ENCODE results near the gene KLF16. TPM values are rescaled to one million over a fixed set of nuclear protein-coding genes. Genes with fewer than 3 reads are reported as not detected.
A peak's percentile ranks its signal among the peaks of the same experiment; 100 is the strongest.

The KLF16 gene
- total and polyA plus RNA-seq, 9 of the 15 experiments (the other 6 are each of a cell fraction or from before 2014, with no cell fraction given): 0.04 to 60.4 (median 6.8) TPM

DNA sequence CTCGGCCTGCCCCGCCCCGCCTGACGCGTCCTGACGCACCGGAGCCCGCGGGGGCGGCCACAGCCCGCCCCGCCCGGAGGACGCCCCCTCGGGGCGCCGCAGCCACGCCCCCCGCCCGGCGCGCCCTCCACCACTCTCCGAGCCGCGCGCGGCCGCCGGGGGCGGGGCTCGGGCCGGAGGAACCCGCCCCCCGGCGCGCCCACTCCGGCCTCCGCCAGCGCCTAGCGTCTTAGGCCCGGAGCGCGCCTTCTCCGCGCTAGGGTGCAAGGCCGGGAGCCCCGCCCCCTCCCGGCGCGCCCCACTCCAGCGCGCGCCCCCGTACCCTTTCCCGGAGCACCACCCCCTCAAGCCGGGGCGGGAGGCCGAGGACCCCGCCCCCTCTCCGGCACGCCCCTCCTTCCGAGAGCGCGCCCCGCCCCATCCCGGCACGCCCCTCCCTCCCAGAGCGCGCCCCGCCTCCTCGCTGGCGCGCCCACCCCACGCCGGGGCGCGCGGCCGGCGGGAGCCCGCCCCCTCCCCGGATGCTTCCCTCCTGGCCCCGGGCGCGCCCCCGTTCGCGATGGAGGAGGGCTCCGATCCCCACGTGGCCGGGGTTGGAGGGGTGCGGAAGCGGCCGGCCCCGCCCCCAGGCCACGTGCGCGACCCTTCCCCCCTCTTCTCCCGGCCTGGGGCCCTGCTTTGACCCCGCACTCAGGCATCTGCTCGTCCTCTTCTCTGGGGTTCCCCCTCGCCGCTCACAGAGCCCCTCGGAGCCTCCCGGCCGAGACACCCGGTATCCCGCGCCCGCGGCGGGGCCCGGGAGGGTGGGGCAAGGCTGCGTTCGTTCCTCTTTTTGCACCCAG, 480 bp upstream of the KLF16 start (continued):
- peak in 2 of 3 experiments; percentile 61 to 62 for TF ChIP-seq YY1 (IDR thresholded peaks at IDR 0.05; ENCODE audit: borderline replicate concordance in 1 of 3, control insufficient read depth in 1 of 3, extremely low read depth in 1 of 3, insufficient read depth in 3 of 3, insufficient read length in 1 of 3, insufficient replicate concordance in 2 of 3, low read depth in 1 of 3, low read length in 2 of 3)
- TF ChIP-seq MAFF (IDR thresholded peaks at IDR 0.05; ENCODE audit: low read length): no peak
- peak; percentile 86 for TF ChIP-seq BHLHE40 (IDR thresholded peaks at IDR 0.05; ENCODE audit: low read length)
- peak; percentile 96 for TF ChIP-seq HDAC2 (IDR thresholded peaks at IDR 0.05)
- TF ChIP-seq FIP1L1 (IDR thresholded peaks at IDR 0.05; ENCODE audit: low read depth, low read length, poor library complexity, severe bottlenecking): peak; percentile 29
- TF ChIP-seq ZNF561 (CRISPR knock-in tag; conservative IDR thresholded peaks at IDR 0.05): no peak
- TF ChIP-seq, protein P1, sequence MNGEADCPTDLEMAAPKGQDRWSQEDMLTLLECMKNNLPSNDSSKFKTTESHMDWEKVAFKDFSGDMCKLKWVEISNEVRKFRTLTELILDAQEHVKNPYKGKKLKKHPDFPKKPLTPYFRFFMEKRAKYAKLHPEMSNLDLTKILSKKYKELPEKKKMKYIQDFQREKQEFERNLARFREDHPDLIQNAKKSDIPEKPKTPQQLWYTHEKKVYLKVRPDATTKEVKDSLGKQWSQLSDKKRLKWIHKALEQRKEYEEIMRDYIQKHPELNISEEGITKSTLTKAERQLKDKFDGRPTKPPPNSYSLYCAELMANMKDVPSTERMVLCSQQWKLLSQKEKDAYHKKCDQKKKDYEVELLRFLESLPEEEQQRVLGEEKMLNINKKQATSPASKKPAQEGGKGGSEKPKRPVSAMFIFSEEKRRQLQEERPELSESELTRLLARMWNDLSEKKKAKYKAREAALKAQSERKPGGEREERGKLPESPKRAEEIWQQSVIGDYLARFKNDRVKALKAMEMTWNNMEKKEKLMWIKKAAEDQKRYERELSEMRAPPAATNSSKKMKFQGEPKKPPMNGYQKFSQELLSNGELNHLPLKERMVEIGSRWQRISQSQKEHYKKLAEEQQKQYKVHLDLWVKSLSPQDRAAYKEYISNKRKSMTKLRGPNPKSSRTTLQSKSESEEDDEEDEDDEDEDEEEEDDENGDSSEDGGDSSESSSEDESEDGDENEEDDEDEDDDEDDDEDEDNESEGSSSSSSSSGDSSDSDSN (IDR thresholded peaks at IDR 0.05; ENCODE audit: borderline replicate concordance in 1 of 2, low read depth in 2 of 2, low read length in 2 of 2): 0 out of 4 replicates have a peak, but pooled peaks of 1 of the 2 experiments have one; percentile 8
- no peak for TF ChIP-seq ZNF224 (CRISPR knock-in tag; IDR thresholded peaks at IDR 0.05)
- no peak for TF ChIP-seq SNIP1 (IDR thresholded peaks at IDR 0.05; ENCODE audit: low read depth)
- TF ChIP-seq, protein P2, sequence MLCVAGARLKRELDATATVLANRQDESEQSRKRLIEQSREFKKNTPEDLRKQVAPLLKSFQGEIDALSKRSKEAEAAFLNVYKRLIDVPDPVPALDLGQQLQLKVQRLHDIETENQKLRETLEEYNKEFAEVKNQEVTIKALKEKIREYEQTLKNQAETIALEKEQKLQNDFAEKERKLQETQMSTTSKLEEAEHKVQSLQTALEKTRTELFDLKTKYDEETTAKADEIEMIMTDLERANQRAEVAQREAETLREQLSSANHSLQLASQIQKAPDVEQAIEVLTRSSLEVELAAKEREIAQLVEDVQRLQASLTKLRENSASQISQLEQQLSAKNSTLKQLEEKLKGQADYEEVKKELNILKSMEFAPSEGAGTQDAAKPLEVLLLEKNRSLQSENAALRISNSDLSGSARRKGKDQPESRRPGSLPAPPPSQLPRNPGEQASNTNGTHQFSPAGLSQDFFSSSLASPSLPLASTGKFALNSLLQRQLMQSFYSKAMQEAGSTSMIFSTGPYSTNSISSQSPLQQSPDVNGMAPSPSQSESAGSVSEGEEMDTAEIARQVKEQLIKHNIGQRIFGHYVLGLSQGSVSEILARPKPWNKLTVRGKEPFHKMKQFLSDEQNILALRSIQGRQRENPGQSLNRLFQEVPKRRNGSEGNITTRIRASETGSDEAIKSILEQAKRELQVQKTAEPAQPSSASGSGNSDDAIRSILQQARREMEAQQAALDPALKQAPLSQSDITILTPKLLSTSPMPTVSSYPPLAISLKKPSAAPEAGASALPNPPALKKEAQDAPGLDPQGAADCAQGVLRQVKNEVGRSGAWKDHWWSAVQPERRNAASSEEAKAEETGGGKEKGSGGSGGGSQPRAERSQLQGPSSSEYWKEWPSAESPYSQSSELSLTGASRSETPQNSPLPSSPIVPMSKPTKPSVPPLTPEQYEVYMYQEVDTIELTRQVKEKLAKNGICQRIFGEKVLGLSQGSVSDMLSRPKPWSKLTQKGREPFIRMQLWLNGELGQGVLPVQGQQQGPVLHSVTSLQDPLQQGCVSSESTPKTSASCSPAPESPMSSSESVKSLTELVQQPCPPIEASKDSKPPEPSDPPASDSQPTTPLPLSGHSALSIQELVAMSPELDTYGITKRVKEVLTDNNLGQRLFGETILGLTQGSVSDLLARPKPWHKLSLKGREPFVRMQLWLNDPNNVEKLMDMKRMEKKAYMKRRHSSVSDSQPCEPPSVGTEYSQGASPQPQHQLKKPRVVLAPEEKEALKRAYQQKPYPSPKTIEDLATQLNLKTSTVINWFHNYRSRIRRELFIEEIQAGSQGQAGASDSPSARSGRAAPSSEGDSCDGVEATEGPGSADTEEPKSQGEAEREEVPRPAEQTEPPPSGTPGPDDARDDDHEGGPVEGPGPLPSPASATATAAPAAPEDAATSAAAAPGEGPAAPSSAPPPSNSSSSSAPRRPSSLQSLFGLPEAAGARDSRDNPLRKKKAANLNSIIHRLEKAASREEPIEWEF (CRISPR knock-in tag; IDR thresholded peaks at IDR 0.05): no peak
- TF ChIP-seq, protein P3, sequence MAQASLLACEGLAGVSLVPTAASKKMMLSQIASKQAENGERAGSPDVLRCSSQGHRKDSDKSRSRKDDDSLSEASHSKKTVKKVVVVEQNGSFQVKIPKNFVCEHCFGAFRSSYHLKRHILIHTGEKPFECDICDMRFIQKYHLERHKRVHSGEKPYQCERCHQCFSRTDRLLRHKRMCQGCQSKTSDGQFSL (CRISPR knock-in tag; IDR thresholded peaks at IDR 0.05): peak; percentile 81
- TF ChIP-seq, protein P3 (tag; IDR thresholded peaks at IDR 0.05): peak in 1 of 2 experiments; percentile 79; a peak in 1 of 4 replicates
- no peak for TF ChIP-seq KAT2B (IDR thresholded peaks at IDR 0.05; ENCODE audit: low read depth, low read length)
- TF ChIP-seq NFIC (IDR thresholded peaks at IDR 0.05): 0 out of 2 replicates have a peak, but pooled peaks have one; percentile 30
- TF ChIP-seq ATF7 (IDR thresholded peaks at IDR 0.05): peak; percentile 59; the same call in 1 of the 2 replicates
- TF ChIP-seq ZBTB1 (CRISPR knock-in tag; IDR thresholded peaks at IDR 0.05; ENCODE audit: borderline replicate concordance, low read depth): peak; percentile 30; the same call in 1 of the 2 replicates
- peak; percentile 16 for TF ChIP-seq NEUROD1 (IDR thresholded peaks at IDR 0.05; ENCODE audit: borderline replicate concordance, low read depth, low read length, partially characterized antibody)
- TF ChIP-seq MCM3 (IDR thresholded peaks at IDR 0.05): no peak
